ENCODE data around the gene DNAJC24. TPM values are rescaled to one million over a fixed set of nuclear protein-coding genes. Genes with fewer than 3 reads are reported as not detected.

Gene DNAJC24
- total and polyA plus RNA-seq, 9 of the 15 experiments (the other 6 are each of a cell fraction or from before 2014, with no cell fraction given), result 12.2 to 31.9 (median 16.9) TPM

- TF ChIP-seq REST (IDR thresholded peaks at IDR 0.05; ENCODE audit: borderline replicate concordance) (no peak), REST (CRISPR knock-in tag; IDR thresholded peaks at IDR 0.05; ENCODE audit: low read depth) (no peak), RBBP5 (IDR thresholded peaks at IDR 0.05; ENCODE audit: borderline replicate concordance, insufficient read depth, low read length, poor library complexity, severe bottlenecking) (no peak), ARID1B (IDR thresholded peaks at IDR 0.05) (no peak), ZNF3 (CRISPR knock-in tag; IDR thresholded peaks at IDR 0.05) (no peak), ZNF551 (CRISPR knock-in tag; IDR thresholded peaks at IDR 0.05) (no peak), ZNF324 (CRISPR knock-in tag; IDR thresholded peaks at IDR 0.05) (no peak), ZNF408 (CRISPR knock-in tag; IDR thresholded peaks at IDR 0.05; ENCODE audit: low read depth) (no peak), ZBTB17 (CRISPR knock-in tag; IDR thresholded peaks at IDR 0.05) (no peak)
Measured at GRCh38 chr11:31375879-31376278, 6.2 kb downstream of the DNAJC24 start (continued).

Data from K562 (cell line).